Panc1 (cell line): ENCODE measurements around the gene FGF21. TPM values are rescaled to one million over a fixed set of nuclear protein-coding genes. Genes with fewer than 3 reads are reported as not detected.
"Not testable (repeated sequence)": the region's sequence is repeated elsewhere in the genome, so short reads cannot be mapped to it uniquely, and the experiment has no call there.

Experiments
- ATAC-seq: fragments of 200-7000 bp; cut with Tn5 transposase; 2 replicates; pipeline ENCODE4 v1.9.1; 2020; ENCODE audit warnings: mild to moderate bottlenecking, moderate library complexity
- BruUV-seq: library from RNA; stranded (reverse); fragments of 400-500 nt; replicated peaks from 2 replicates; lab custom pipeline; 2021; lab: Mats Ljungman, UMichigan
- CTCF ChIA-PET: fragments of 300-600 bp; sonication (Branson Sonifier 250); formaldehyde crosslinking; loops from one replicate; lab custom pipeline; 2022; ENCODE audit warnings: antibody characterized with exemption; lab: Charles Lee
- POLR2A ChIA-PET: fragments of 300-600 bp; sonication (Branson Sonifier 250); formaldehyde crosslinking; loops from one replicate; lab custom pipeline; 2022; ENCODE audit warnings: antibody characterized with exemption; lab: Charles Lee
- DNase-seq: peaks from one replicate; pipeline ENCODE4 v3.0.0-alpha.2; 2010; ENCODE audit warnings: low read depth, low spot score
- H3K27ac ChIP-seq: 2 replicates; pipeline ENCODE4 v1.5.1; 2011; ENCODE audit warnings: mild to moderate bottlenecking, low read length, inconsistent platforms
- H3K27me3 ChIP-seq: fragments of 200-500 bp; sonication (Bioruptor generic); 2 replicates; pipeline ENCODE4 v1.6.0; 2014; ENCODE audit warnings: low read length, inconsistent platforms; ENCODE audit not compliant: control insufficient read depth, insufficient read depth
- H3K36me3 ChIP-seq: fragments of 200-500 bp; sonication (Bioruptor generic); 2 replicates; pipeline ENCODE4 v1.5.1; 2014; ENCODE audit warnings: inconsistent platforms, mild to moderate bottlenecking, low read length, moderate library complexity; ENCODE audit not compliant: control insufficient read depth, insufficient read depth
- H3K4me1 ChIP-seq: 2 replicates; pipeline ENCODE4 v1.5.1; 2011; ENCODE audit warnings: inconsistent platforms, mild to moderate bottlenecking, low read length, moderate library complexity; ENCODE audit not compliant: control insufficient read depth, insufficient read depth
- H3K4me3 ChIP-seq, 2 experiments: 2 replicates each; pipeline ENCODE4 v1.5.1; 2011 to 2012; ENCODE audit warnings: low read depth in 2 of 2, low read length in 2 of 2, mild to moderate bottlenecking in 2 of 2, inconsistent platforms in 1 of 2, moderate library complexity in 1 of 2
- H3K9me3 ChIP-seq: fragments of 200-500 bp; sonication (Bioruptor generic); 2 replicates; pipeline ENCODE4 v1.5.1; 2014; ENCODE audit warnings: low read depth, mild to moderate bottlenecking, inconsistent platforms, low read length, moderate library complexity; ENCODE audit not compliant: control insufficient read depth, insufficient read depth
- CTCF ChIP-seq: fragments of 450-650 bp; IDR thresholded peaks from 2 replicates; pipeline ENCODE4 v1.5.1; 2017; ENCODE audit warnings: mild to moderate bottlenecking
- POLR2AphosphoS5 ChIP-seq: IDR thresholded peaks from 2 replicates; pipeline ENCODE4 v1.6.1; 2012; ENCODE audit warnings: mild to moderate bottlenecking, low read depth, low read length, moderate library complexity
- REST ChIP-seq, 2 experiments: IDR thresholded peaks; 2 replicates each; pipeline ENCODE4 v1.6.1; 2011 to 2012; ENCODE audit warnings: low read depth in 2 of 2, control low read depth in 1 of 2, low read length in 1 of 2, mild to moderate bottlenecking in 1 of 2, moderate library complexity in 1 of 2; ENCODE audit not compliant: insufficient read depth in 1 of 2
- SIN3A ChIP-seq: IDR thresholded peaks from 2 replicates; pipeline ENCODE4 v1.6.1; 2012; ENCODE audit warnings: low read depth, mild to moderate bottlenecking, low read length, moderate library complexity, borderline replicate concordance; ENCODE audit not compliant: insufficient read depth
- TCF7L2 ChIP-seq: IDR thresholded peaks from 2 replicates; pipeline ENCODE4 v1.6.1; 2011; ENCODE audit warnings: mild to moderate bottlenecking, low read depth, low read length, inconsistent platforms
- in situ Hi-C: cut with HindIII; loops from 2 replicates; pipeline ENCODE4 v1.10.0; 2016; ENCODE audit warnings: low sequenced_read_pairs, low pct_unique_long_range_greater_than_20kb
- intact Hi-C: fragments of 100-400 bp; cut with micrococcal nuclease; formaldehyde crosslinking; loops from one replicate; pipeline ENCODE4 v1.10.0; 2022; ENCODE audit not compliant: unreplicated experiment
- total RNA-seq: library from RNA; stranded (reverse); gene quantifications from one replicate; pipeline ENCODE4 v1.2.1, GENCODE V29; 2021; ENCODE audit not compliant: unreplicated experiment

FGF21 gene
- total RNA-seq, 1 experiment from 2014 or later, result not detected

GRCh38 chr19:48715681-48716171, 39.6 kb upstream of the FGF21 start:
- Histone ChIP-seq H3K27ac (peak overlapping the region; percentile 91), H3K27me3 (no peaks in the 10 kb centered on the region), H3K4me1 (no peaks in the 10 kb centered on the region; the same call in 1 of the 2 replicates), H3K4me3 (peak overlapping the region; percentile 61 to 66), H3K36me3 (no peaks in the 10 kb centered on the region; the same call in 1 of the 2 replicates), H3K9me3 (no peaks in the 10 kb centered on the region)
- TF ChIP-seq SIN3A (no peak), CTCF (no peak), TCF7L2 (no peak)
- BruUV-seq, result no TSS peak
- DNase-seq (no peak), ATAC-seq (no peak)
- CTCF ChIA-PET, result interaction anchor here (0.7 kb wide), 1 partner anchor 28 kb away, joined by 9 read pairs; no protein-coding TSS in a partner anchor
- in situ Hi-C loops, result no loop called here
- POLR2A ChIA-PET, result interaction anchor here (0.5 to 0.7 kb wide), 2 partner anchors 10 to 646 kb away, joined by 3 to 13 read pairs; no protein-coding TSS in a partner anchor
- intact Hi-C loops, result no loop called here

GRCh38 chr19:48716562-48717291, 38.6 kb upstream of the FGF21 start:
- CTCF ChIA-PET, result interaction anchor here (0.6 kb wide), 2 partner anchors 16 to 254 kb away, joined by 3 to 4 read pairs; no protein-coding TSS in a partner anchor
- H3K27ac ChIP-seq, result peak overlapping the region; percentile 71
- TF ChIP-seq SIN3A, result no peak
- no peak for TF ChIP-seq TCF7L2
- TF ChIP-seq POLR2AphosphoS5, result no peak; the same call in 1 of the 2 replicates
- no peak for TF ChIP-seq REST (IDR thresholded peaks at IDR 0.05; ENCODE audit: insufficient read depth in 1 of 2, low read depth in 2 of 2, low read length in 1 of 2)
- no peak for TF ChIP-seq CTCF
- ATAC-seq (no peak), DNase-seq (no peak)
- BruUV-seq, result no TSS peak
- in situ Hi-C loops, result no loop called here
- H3K4me3 ChIP-seq, result peak overlapping the region; percentile 46 to 66
- H3K27me3 ChIP-seq, result no peaks in the 10 kb centered on the region
- H3K36me3 ChIP-seq, result no peaks in the 10 kb centered on the region; the same call in 1 of the 2 replicates
- intact Hi-C loops, result no loop called here
- POLR2A ChIA-PET, result interaction anchor here (0.7 kb wide), 1 partner anchor 10 kb away, joined by 6 read pairs; no protein-coding TSS in a partner anchor
- no peaks in the 10 kb centered on the region for H3K9me3 ChIP-seq
- no peaks in the 10 kb centered on the region; the same call in 1 of the 2 replicates for H3K4me1 ChIP-seq

GRCh38 chr19:48718106-48718505, 37.2 kb upstream of the FGF21 start:
- not testable (repeated sequence) for BruUV-seq

More at GRCh38 chr19:48718106-48718505, 37.2 kb upstream of the FGF21 start:
- H3K36me3 ChIP-seq, DNase-seq, ATAC-seq, in situ Hi-C loops, intact Hi-C loops, H3K4me1 ChIP-seq, H3K9me3 ChIP-seq, H3K4me3 ChIP-seq, H3K27ac ChIP-seq, POLR2A ChIA-PET, H3K27me3 ChIP-seq, CTCF ChIA-PET: not testable (repeated sequence)
